ENCODE measurements around the gene PPP5C. TPM values are rescaled to one million over a fixed set of nuclear protein-coding genes. Genes with fewer than 3 reads are reported as not detected.

PPP5C gene
- total RNA-seq, 2 donors from 2014 or later = 46.0 to 87.5 TPM

- TF ChIP-seq, protein P1, sequence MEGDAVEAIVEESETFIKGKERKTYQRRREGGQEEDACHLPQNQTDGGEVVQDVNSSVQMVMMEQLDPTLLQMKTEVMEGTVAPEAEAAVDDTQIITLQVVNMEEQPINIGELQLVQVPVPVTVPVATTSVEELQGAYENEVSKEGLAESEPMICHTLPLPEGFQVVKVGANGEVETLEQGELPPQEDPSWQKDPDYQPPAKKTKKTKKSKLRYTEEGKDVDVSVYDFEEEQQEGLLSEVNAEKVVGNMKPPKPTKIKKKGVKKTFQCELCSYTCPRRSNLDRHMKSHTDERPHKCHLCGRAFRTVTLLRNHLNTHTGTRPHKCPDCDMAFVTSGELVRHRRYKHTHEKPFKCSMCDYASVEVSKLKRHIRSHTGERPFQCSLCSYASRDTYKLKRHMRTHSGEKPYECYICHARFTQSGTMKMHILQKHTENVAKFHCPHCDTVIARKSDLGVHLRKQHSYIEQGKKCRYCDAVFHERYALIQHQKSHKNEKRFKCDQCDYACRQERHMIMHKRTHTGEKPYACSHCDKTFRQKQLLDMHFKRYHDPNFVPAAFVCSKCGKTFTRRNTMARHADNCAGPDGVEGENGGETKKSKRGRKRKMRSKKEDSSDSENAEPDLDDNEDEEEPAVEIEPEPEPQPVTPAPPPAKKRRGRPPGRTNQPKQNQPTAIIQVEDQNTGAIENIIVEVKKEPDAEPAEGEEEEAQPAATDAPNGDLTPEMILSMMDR (IDR thresholded peaks at IDR 0.05) = no peak
- Histone ChIP-seq H3K27me3 (no peaks in the 10 kb centered on the region), H3K36me3 (peaks cover 22% of the 10 kb centered on the region), H3K4me1 (no peaks in the 10 kb centered on the region), H3K27ac (no peak overlapping the region), H3K9me3 (no peaks in the 10 kb centered on the region), H3K9ac (ENCODE audit: low read depth in 2 of 2, low read length in 2 of 2) (no peak overlapping the region), H3K4me3 (no peak overlapping the region)
- intact Hi-C loops (cut with DNase I) = no loop called here
- DNase-seq = no peak
Observed at GRCh38 chr19:46388311-46389095, 41.6 kb downstream of the PPP5C start.

- Histone ChIP-seq H3K9me3 (no peaks in the 10 kb centered on the region), H3K9ac (ENCODE audit: low read depth in 2 of 2, low read length in 2 of 2) (no peak overlapping the region), H3K27ac (no peak overlapping the region), H3K4me3 (no peak overlapping the region), H3K27me3 (no peaks in the 10 kb centered on the region), H3K36me3 (peaks cover 14% of the 10 kb centered on the region), H3K4me1 (no peaks in the 10 kb centered on the region)
- intact Hi-C loops (cut with DNase I) = loop anchor here (5.0 kb wide), 2 partner anchors 108 to 127 kb away; no protein-coding TSS in a partner anchor
- TF ChIP-seq, protein P1 (IDR thresholded peaks at IDR 0.05) = no peak
- no peak for DNase-seq
Observed at GRCh38 chr19:46390121-46390858, 43.4 kb downstream of the PPP5C start.

GRCh38 chr19:46390866-46391265 is 44.0 kb downstream of the PPP5C start:
- Histone ChIP-seq H3K27ac (no peak overlapping the region), H3K4me1 (no peaks in the 10 kb centered on the region), H3K9ac (ENCODE audit: low read depth in 2 of 2, low read length in 2 of 2) (no peak overlapping the region), H3K36me3 (peaks cover 14% of the 10 kb centered on the region), H3K4me3 (no peak overlapping the region), H3K27me3 (no peaks in the 10 kb centered on the region), H3K9me3 (no peaks in the 10 kb centered on the region)
- TF ChIP-seq, protein P1 (IDR thresholded peaks at IDR 0.05) = no peak
- DNase-seq = no peak
- intact Hi-C loops (cut with DNase I) = loop anchor here (5.0 kb wide), 2 partner anchors 109 to 126 kb away; no protein-coding TSS in a partner anchor

DNA sequence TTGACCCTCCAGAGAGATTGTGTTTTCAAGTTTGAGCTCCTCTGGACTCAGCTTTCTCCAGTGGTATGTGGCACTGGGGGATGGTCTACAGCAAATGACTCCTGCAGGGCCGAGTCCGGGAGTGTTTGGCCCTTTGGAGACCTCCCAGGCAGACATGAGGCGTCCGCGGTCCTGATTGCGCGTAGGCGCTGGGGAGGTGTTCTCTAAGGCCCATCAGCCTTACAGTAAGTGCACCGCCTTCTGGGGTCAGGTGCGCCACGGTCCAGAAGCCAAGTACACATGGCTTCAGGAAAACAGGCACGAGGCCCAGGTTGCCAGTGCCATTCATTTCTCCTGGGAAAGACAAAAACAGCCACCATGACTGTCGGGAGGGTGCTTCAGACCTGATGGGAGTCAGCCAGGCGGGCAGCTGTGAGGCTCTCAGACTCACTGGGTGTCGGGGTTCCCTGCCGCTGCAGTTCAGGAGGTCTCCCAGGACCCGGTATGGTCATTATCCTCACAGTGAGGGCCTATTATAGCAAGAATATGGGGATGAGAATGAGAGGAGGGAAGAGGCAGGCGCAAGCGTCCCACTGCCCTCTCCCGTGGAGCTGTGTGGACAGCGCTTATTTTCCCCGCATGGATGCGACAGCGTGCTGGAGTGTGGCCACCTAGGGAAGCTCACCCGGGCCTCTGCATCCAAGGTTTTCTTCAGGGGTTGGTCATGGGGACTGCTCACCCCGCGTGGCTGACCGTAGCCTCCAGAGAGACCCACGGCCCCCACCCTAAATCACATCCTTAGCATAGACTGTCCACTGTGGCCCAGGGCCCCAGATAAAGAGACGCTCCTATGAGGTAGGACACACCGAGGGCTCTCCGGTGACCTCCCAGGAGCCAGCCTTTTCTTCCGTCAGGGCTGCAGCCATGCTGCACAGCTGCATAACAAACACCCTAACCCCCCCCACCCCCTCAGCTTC is 44.7 kb downstream of the PPP5C start:
- Histone ChIP-seq H3K4me3 (no peak overlapping the region), H3K27ac (no peak overlapping the region), H3K27me3 (no peaks in the 10 kb centered on the region), H3K9me3 (no peaks in the 10 kb centered on the region), H3K36me3 (peaks cover 14% of the 10 kb centered on the region), H3K4me1 (no peaks in the 10 kb centered on the region), H3K9ac (ENCODE audit: low read depth in 2 of 2, low read length in 2 of 2) (no peak overlapping the region)
- TF ChIP-seq, protein P1 (IDR thresholded peaks at IDR 0.05) = no peak
- DNase-seq = no peak
- intact Hi-C loops (cut with DNase I) = loop anchor here (5.0 kb wide), 2 partner anchors 109 to 126 kb away; no protein-coding TSS in a partner anchor
